H9 (cell line): Measurements from ENCODE around the gene IQCF2. TPM values are rescaled to one million over a fixed set of nuclear protein-coding genes. Genes with fewer than 3 reads are reported as not detected.

Source experiments
- DNase-seq: peaks from one replicate; pipeline ENCODE4 v3.0.0-alpha.2; 2017
- H2AFZ ChIP-seq: one replicate; pipeline ENCODE4 v1.6.1; 2013; ENCODE audit warnings: mild to moderate bottlenecking, low read length, control low read depth, moderate library complexity
- H2AK5ac ChIP-seq: 2 replicates; pipeline ENCODE4 v1.6.1; 2013; ENCODE audit warnings: low read length, control low read depth, mixed read lengths; ENCODE audit not compliant: insufficient read length
- H2BK120ac ChIP-seq: one replicate; pipeline ENCODE4 v1.6.1; 2013; ENCODE audit warnings: low read depth, mild to moderate bottlenecking, low read length, control low read depth, inconsistent platforms; ENCODE audit not compliant: poor library complexity, severe bottlenecking
- H2BK12ac ChIP-seq: 2 replicates; pipeline ENCODE4 v1.6.1; 2013; ENCODE audit warnings: low read length, control low read depth, mixed read lengths, low read depth; ENCODE audit not compliant: insufficient read length
- H2BK15ac ChIP-seq: 2 replicates; pipeline ENCODE4 v1.6.1; 2013; ENCODE audit warnings: low read depth, low read length, control low read depth
- H2BK20ac ChIP-seq: one replicate; pipeline ENCODE4 v1.6.1; 2013; ENCODE audit warnings: low read depth, mild to moderate bottlenecking, low read length, control low read depth, inconsistent platforms; ENCODE audit not compliant: poor library complexity, severe bottlenecking
- H2BK5ac ChIP-seq: 2 replicates; pipeline ENCODE4 v1.6.1; 2013; ENCODE audit warnings: low read length, control low read depth, mixed read lengths; ENCODE audit not compliant: insufficient read length
- H3K14ac ChIP-seq: 2 replicates; pipeline ENCODE4 v1.6.1; 2013; ENCODE audit warnings: low read length, control low read depth; ENCODE audit not compliant: insufficient read depth
- H3K18ac ChIP-seq: 2 replicates; pipeline ENCODE4 v1.6.1; 2013; ENCODE audit warnings: low read depth, mild to moderate bottlenecking, mixed read lengths, low read length, control low read depth; ENCODE audit not compliant: insufficient read length
- H3K23ac ChIP-seq: 2 replicates; pipeline ENCODE4 v1.6.1; 2013; ENCODE audit warnings: low read length, control low read depth, mixed read lengths, low read depth; ENCODE audit not compliant: insufficient read length
- H3K23me2 ChIP-seq: 2 replicates; pipeline ENCODE4 v1.6.1; 2013; ENCODE audit warnings: low read depth, mild to moderate bottlenecking, mixed read lengths, low read length, control low read depth; ENCODE audit not compliant: insufficient read length, poor library complexity, severe bottlenecking
- H3K27ac ChIP-seq: 2 replicates; pipeline ENCODE4 v1.5.1; 2013; ENCODE audit warnings: low read length, control low read depth, mixed read lengths, low read depth; ENCODE audit not compliant: insufficient read length
- H3K27me3 ChIP-seq: 2 replicates; pipeline ENCODE4 v1.6.1; 2013; ENCODE audit warnings: low read length, control low read depth, inconsistent platforms; ENCODE audit not compliant: insufficient read depth
- H3K4ac ChIP-seq: 2 replicates; pipeline ENCODE4 v1.6.1; 2013; ENCODE audit warnings: low read depth, mild to moderate bottlenecking, control low read depth, inconsistent platforms, low read length, moderate library complexity
- H3K4me1 ChIP-seq: 2 replicates; pipeline ENCODE4 v1.6.1; 2013; ENCODE audit warnings: low read length, control low read depth, inconsistent platforms; ENCODE audit not compliant: insufficient read depth
- H3K4me2 ChIP-seq: 2 replicates; pipeline ENCODE4 v1.6.1; 2013; ENCODE audit warnings: low read length, control low read depth, mixed read lengths; ENCODE audit not compliant: insufficient read length, insufficient read depth
- H3K56ac ChIP-seq: 2 replicates; pipeline ENCODE4 v1.6.1; 2013; ENCODE audit warnings: low read depth, mild to moderate bottlenecking, mixed read lengths, low read length, control low read depth; ENCODE audit not compliant: insufficient read length
- H3K79me1 ChIP-seq: 2 replicates; pipeline ENCODE4 v1.6.1; 2013; ENCODE audit warnings: low read depth, mild to moderate bottlenecking, moderate library complexity, low read length, control low read depth, inconsistent platforms; ENCODE audit not compliant: insufficient read depth, poor library complexity, severe bottlenecking
- H3K79me2 ChIP-seq: 2 replicates; pipeline ENCODE4 v1.6.1; 2013; ENCODE audit warnings: low read length, control low read depth, inconsistent platforms; ENCODE audit not compliant: insufficient read depth
- H3K9ac ChIP-seq: 2 replicates; pipeline ENCODE4 v1.6.1; 2013; ENCODE audit warnings: low read length, control low read depth, mixed read lengths; ENCODE audit not compliant: insufficient read length; ENCODE audit errors: extremely low read depth
- H3K9me3 ChIP-seq: one replicate; pipeline ENCODE4 v1.6.1; 2013; ENCODE audit warnings: low read depth, low read length, inconsistent platforms; ENCODE audit not compliant: control insufficient read depth
- H3T11ph ChIP-seq: one replicate; pipeline ENCODE4 v1.6.1; 2013; ENCODE audit warnings: mild to moderate bottlenecking, low read length, control low read depth, inconsistent platforms
- H4K20me1 ChIP-seq: one replicate; pipeline ENCODE4 v1.6.1; 2013; ENCODE audit not compliant: control insufficient read depth, insufficient read length, insufficient read depth
- H4K5ac ChIP-seq: 2 replicates; pipeline ENCODE4 v1.6.1; 2013; ENCODE audit warnings: low read depth, mild to moderate bottlenecking, mixed read lengths, low read length, control low read depth; ENCODE audit not compliant: insufficient read length
- H4K8ac ChIP-seq: replicated peaks from 2 replicates; pipeline ENCODE4 v1.6.1; 2013; ENCODE audit warnings: low read length, control low read depth, mixed read lengths, low read depth; ENCODE audit not compliant: insufficient read length
- H4K91ac ChIP-seq: 2 replicates; pipeline ENCODE4 v1.6.1; 2013; ENCODE audit warnings: low read depth, mild to moderate bottlenecking, moderate library complexity, mixed read lengths, low read length, control low read depth; ENCODE audit not compliant: insufficient read length
- H3K27ac Mint-ChIP-seq, 3 experiments: 2 replicates in 2 of 3; 3 replicates in 1 of 3; pipeline ENCODE4 v1.8.0; 2020 to 2021; ENCODE audit warnings: mixed read lengths in 3 of 3, mild to moderate bottlenecking in 1 of 3, moderate library complexity in 1 of 3
- H3K27me3 Mint-ChIP-seq: 2 replicates; pipeline ENCODE4 v1.8.0; 2021; ENCODE audit warnings: low read depth, mild to moderate bottlenecking, moderate library complexity, mixed read lengths
- H3K36me3 Mint-ChIP-seq, 3 experiments: 2 replicates in 2 of 3; 3 replicates in 1 of 3; pipeline ENCODE4 v1.8.0; 2020 to 2021; ENCODE audit warnings: low read depth in 3 of 3, mixed read lengths in 3 of 3; ENCODE audit not compliant: insufficient read depth in 1 of 3
- H3K4me1 Mint-ChIP-seq, 2 experiments: 2 replicates each; pipeline ENCODE4 v1.8.0; 2020; ENCODE audit warnings: mixed read lengths in 2 of 2
- H3K4me3 Mint-ChIP-seq, 2 experiments: 2 replicates in 1 of 2; 3 replicates in 1 of 2; pipeline ENCODE4 v1.8.0; 2020 to 2021; ENCODE audit warnings: mild to moderate bottlenecking in 2 of 2, mixed read lengths in 2 of 2, moderate library complexity in 1 of 2
- H3K9me3 Mint-ChIP-seq, 2 experiments: 2 replicates in 1 of 2; 3 replicates in 1 of 2; pipeline ENCODE4 v1.8.0; 2020; ENCODE audit warnings: mild to moderate bottlenecking in 2 of 2, mixed read lengths in 2 of 2, moderate library complexity in 1 of 2
- CTCF ChIP-seq: fragments of 200-600 bp; sonication (generic); conservative IDR thresholded peaks from 3 replicates; pipeline ENCODE4 v1.8.0; 2021; ENCODE audit warnings: antibody characterized with exemption, mild to moderate bottlenecking
- WGBS: extraction: QIAGEN DNeasy Blood & Tissue Kit; methylation state at CpG from one replicate; pipeline ENCODE4 v1.1.7; 2013; ENCODE audit warnings: missing lambda C conversion rate, low lambda C conversion rate, mixed read lengths; ENCODE audit not compliant: insufficient read length; ENCODE audit errors: extremely low coverage; 5-methylcytosine and 5-hydroxymethylcytosine counted together
- total RNA-seq: library from RNA; stranded (reverse); gene quantifications from 2 replicates; pipeline ENCODE4 v1.2.1, GENCODE V29; 2021

Gene IQCF2
- total RNA-seq, 1 experiment from 2014 or later = not detected

DNA sequence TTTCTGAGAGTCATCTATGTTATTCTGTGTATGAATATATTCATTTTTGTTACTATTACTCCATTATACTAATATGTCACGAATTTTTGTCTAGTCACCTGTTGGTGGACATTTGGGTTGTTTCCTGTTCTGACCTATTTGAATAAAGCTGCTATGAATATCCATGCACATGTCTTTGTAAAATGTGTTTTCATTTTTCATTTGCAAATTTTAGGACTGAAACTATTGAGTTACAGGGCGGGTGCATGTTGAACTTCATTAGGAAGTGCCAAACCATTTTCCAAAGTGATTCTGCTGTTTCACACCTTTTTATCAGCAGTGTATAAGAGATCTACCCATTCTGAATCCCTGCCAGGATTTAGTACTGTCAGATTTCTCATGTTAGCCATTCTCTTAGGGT, 44.7 kb upstream of the IQCF2 start:
- no peak overlapping the region for H4K8ac ChIP-seq
- TF ChIP-seq CTCF = no peak

More for the DNA sequence above, 44.7 kb upstream of the IQCF2 start:
- no peak overlapping the region for H3K23ac ChIP-seq
- Mint-ChIP-seq H3K4me3 (no peak overlapping the region), H3K27me3 (peaks cover 14% of the 10 kb centered on the region), H3K4me1 (peaks cover 9 to 12% of the 10 kb centered on the region in 2 experiments), H3K9me3 (peaks cover 2 to 5% of the 10 kb centered on the region in 2 experiments), H3K27ac (no peak overlapping the region), H3K36me3 (peaks cover 0 to 3% (median 0%) of the 10 kb centered on the region in 3 experiments; a peak in 2 of 7 replicates)
- H3K27ac ChIP-seq = no peak overlapping the region
- no peak overlapping the region for H3K14ac ChIP-seq
- no peaks in the 10 kb centered on the region for H3K23me2 ChIP-seq
- H3K9me3 ChIP-seq = no peaks in the 10 kb centered on the region
- no peaks in the 10 kb centered on the region for H3K79me2 ChIP-seq
- no peak overlapping the region for H2AK5ac ChIP-seq
- H3K79me1 ChIP-seq = no peaks in the 10 kb centered on the region
- no peak overlapping the region for H2BK120ac ChIP-seq
- H3K4me1 ChIP-seq = no peaks in the 10 kb centered on the region
- DNase-seq = no peak
- H2BK20ac ChIP-seq = no peak overlapping the region
- no peak overlapping the region for H3K56ac ChIP-seq
- no peak overlapping the region for H4K5ac ChIP-seq
- no peak overlapping the region for H2BK12ac ChIP-seq
- H2BK15ac ChIP-seq = no peak overlapping the region
- H4K20me1 ChIP-seq = no peaks in the 10 kb centered on the region
- no peak overlapping the region for H3T11ph ChIP-seq
- no peaks in the 10 kb centered on the region for H3K27me3 ChIP-seq
- no peak overlapping the region for H3K9ac ChIP-seq
- H2BK5ac ChIP-seq = no peak overlapping the region
- WGBS = no CpG with 5 or more reads among the region's 2 CpGs
- H3K18ac ChIP-seq = no peak overlapping the region
- no peak overlapping the region for H4K91ac ChIP-seq
- H3K4me2 ChIP-seq = no peak overlapping the region
- no peak overlapping the region for H2AFZ ChIP-seq
- H3K4ac ChIP-seq = no peak overlapping the region
